MV-4-11 (cell line): Measurements from ENCODE around the gene DENND4B.

Experiments
- DNase-seq: peaks from one replicate; lab custom pipeline; 2025; lab: John Stamatoyannopoulos, UW

Gene DENND4B

GRCh38 chr1:153882296-153882912 lies 64.1 kb downstream of the DENND4B start:
- DNase-seq, result no peak

GRCh38 chr1:153881751-153882150 lies 64.8 kb downstream of the DENND4B start:
- DNase-seq, result no peak

- DNase-seq, result no peak
Measured at GRCh38 chr1:153880962-153881361, 65.6 kb downstream of the DENND4B start.

GRCh38 chr1:153880024-153880423 lies 66.5 kb downstream of the DENND4B start:
- DNase-seq, result no peak
